ENCODE measurements around the gene PSMB11. TPM values are rescaled to one million over a fixed set of nuclear protein-coding genes. Genes with fewer than 3 reads are reported as not detected.

The PSMB11 gene
- total RNA-seq, 1 donor from 2014 or later, result not detected

DNA sequence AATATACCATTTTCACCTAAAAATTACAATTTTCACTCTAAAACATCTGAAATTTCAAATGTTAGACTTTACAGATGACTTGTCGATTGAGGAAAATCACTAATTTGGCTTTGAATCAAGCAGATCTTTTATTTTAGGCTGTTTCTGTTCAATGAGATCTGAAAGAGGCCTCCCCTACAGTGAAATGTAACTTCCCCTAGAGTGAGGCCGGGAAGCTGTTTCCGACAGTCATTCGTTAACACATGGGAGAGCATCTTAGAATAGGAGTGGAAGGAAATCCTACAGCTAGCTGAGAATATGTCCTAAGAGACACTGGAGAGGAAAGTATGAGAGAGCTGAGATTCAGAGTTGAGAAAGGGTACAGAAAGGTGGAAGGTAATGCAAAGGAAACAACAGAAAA lies 26.4 kb upstream of the PSMB11 start:
- Mint-ChIP-seq H3K4me1 (ENCODE audit: unreplicated experiment) (peaks cover 4% of the 10 kb centered on the region), H3K27me3 (ENCODE audit: unreplicated experiment) (no peaks in the 10 kb centered on the region), H3K27ac (ENCODE audit: unreplicated experiment) (peak overlapping the region; percentile 18), H3K9me3 (ENCODE audit: unreplicated experiment) (no peaks in the 10 kb centered on the region), H3K36me3 (ENCODE audit: low read depth, unreplicated experiment) (no peaks in the 10 kb centered on the region), H3K4me3 (ENCODE audit: unreplicated experiment) (no peak overlapping the region)
- TF ChIP-seq CTCF (IDR thresholded peaks at IDR 0.05; ENCODE audit: unreplicated experiment), result no peak
- DNase-seq (ENCODE audit: low spot score), result no peak

- no peak for TF ChIP-seq CTCF (IDR thresholded peaks at IDR 0.05; ENCODE audit: unreplicated experiment)
- Mint-ChIP-seq H3K27me3 (ENCODE audit: unreplicated experiment) (no peaks in the 10 kb centered on the region), H3K4me1 (ENCODE audit: unreplicated experiment) (peaks cover 10% of the 10 kb centered on the region), H3K4me3 (ENCODE audit: unreplicated experiment) (no peak overlapping the region), H3K27ac (ENCODE audit: unreplicated experiment) (no peak overlapping the region), H3K9me3 (ENCODE audit: unreplicated experiment) (no peaks in the 10 kb centered on the region), H3K36me3 (ENCODE audit: low read depth, unreplicated experiment) (no peaks in the 10 kb centered on the region)
- DNase-seq (ENCODE audit: low spot score), result no peak
These were observed 24.9 kb upstream of the PSMB11 start for GRCh38 chr14:23017091-23017490.

GRCh38 chr14:23018107-23018506 lies 23.9 kb upstream of the PSMB11 start:
- Mint-ChIP-seq H3K27ac (ENCODE audit: unreplicated experiment) (no peak overlapping the region), H3K9me3 (ENCODE audit: unreplicated experiment) (no peaks in the 10 kb centered on the region), H3K4me1 (ENCODE audit: unreplicated experiment) (peaks cover 15% of the 10 kb centered on the region), H3K36me3 (ENCODE audit: low read depth, unreplicated experiment) (no peaks in the 10 kb centered on the region), H3K4me3 (ENCODE audit: unreplicated experiment) (no peak overlapping the region), H3K27me3 (ENCODE audit: unreplicated experiment) (no peaks in the 10 kb centered on the region)
- no peak for TF ChIP-seq CTCF (IDR thresholded peaks at IDR 0.05; ENCODE audit: unreplicated experiment)
- no peak for DNase-seq (ENCODE audit: low spot score)

- no peak for DNase-seq (ENCODE audit: low spot score)
- Mint-ChIP-seq H3K9me3 (ENCODE audit: unreplicated experiment) (no peaks in the 10 kb centered on the region), H3K27ac (ENCODE audit: unreplicated experiment) (peak overlapping the region; percentile 10), H3K4me3 (ENCODE audit: unreplicated experiment) (peak overlapping the region; percentile 28), H3K27me3 (ENCODE audit: unreplicated experiment) (peaks cover 4% of the 10 kb centered on the region), H3K36me3 (ENCODE audit: low read depth, unreplicated experiment) (peaks cover 11% of the 10 kb centered on the region), H3K4me1 (ENCODE audit: unreplicated experiment) (peaks cover 22% of the 10 kb centered on the region)
- no peak for TF ChIP-seq CTCF (IDR thresholded peaks at IDR 0.05; ENCODE audit: unreplicated experiment)
These were observed 21.6 kb upstream of the PSMB11 start for GRCh38 chr14:23020143-23021128.

DNA sequence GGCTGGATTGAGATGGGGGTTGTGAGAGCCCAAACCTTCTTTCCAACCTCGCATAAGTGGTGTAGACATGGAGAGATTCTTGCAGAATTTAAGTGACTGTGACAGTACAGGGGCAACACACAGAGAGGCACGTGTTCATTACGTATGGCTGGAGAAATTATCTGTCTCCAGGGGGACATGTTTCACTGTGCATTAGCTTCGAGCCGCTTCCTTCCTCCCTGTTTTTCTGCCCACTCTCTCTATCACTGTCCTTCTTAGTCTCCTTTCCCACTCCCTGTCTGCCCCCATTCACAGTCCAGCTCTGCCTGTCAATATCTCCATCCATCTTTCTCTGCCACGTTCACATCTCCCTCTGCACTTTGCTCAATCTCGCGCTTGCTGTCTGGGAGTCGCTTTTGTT lies 20.6 kb upstream of the PSMB11 start:
- DNase-seq (ENCODE audit: low spot score), result no peak
- H3K27ac Mint-ChIP-seq (ENCODE audit: unreplicated experiment), result peak overlapping the region; percentile 27
- peaks cover 28% of the 10 kb centered on the region for H3K4me1 Mint-ChIP-seq (ENCODE audit: unreplicated experiment)
- peaks cover 6% of the 10 kb centered on the region for H3K27me3 Mint-ChIP-seq (ENCODE audit: unreplicated experiment)
- H3K9me3 Mint-ChIP-seq (ENCODE audit: unreplicated experiment), result no peaks in the 10 kb centered on the region
- peaks cover 21% of the 10 kb centered on the region for H3K36me3 Mint-ChIP-seq (ENCODE audit: low read depth, unreplicated experiment)
- H3K4me3 Mint-ChIP-seq (ENCODE audit: unreplicated experiment), result no peak overlapping the region
- no peak for TF ChIP-seq CTCF (IDR thresholded peaks at IDR 0.05; ENCODE audit: unreplicated experiment)

Data from endothelial cell (in vitro differentiated cells).